BE2C (cell line): ENCODE results near the gene C10orf105.

Source experiments
- DNase-seq: peaks from one replicate; pipeline ENCODE4 v3.0.0-alpha.2; 2020
- H3K27me3 ChIP-seq: fragments of 250-450 bp; sonication (Bioruptor Pico); 2 replicates; pipeline ENCODE4 v1.5.1; 2020; ENCODE audit warnings: mild to moderate bottlenecking
- H3K36me3 ChIP-seq: fragments of 250-450 bp; sonication (Bioruptor Pico); 2 replicates; pipeline ENCODE4 v1.5.1; 2020; ENCODE audit warnings: mild to moderate bottlenecking
- H3K4me1 ChIP-seq: fragments of 250-450 bp; sonication (Bioruptor Pico); 2 replicates; pipeline ENCODE4 v1.5.1; 2020
- H3K4me3 ChIP-seq: 2 replicates; pipeline ENCODE4 v1.5.1; 2011; ENCODE audit warnings: low read depth, low read length
- H3K9me3 ChIP-seq: fragments of 250-450 bp; sonication (Bioruptor Pico); 2 replicates; pipeline ENCODE4 v1.5.1; 2020
- CTCF ChIP-seq: IDR thresholded peaks from 2 replicates; pipeline ENCODE4 v1.5.1; 2012; ENCODE audit warnings: mild to moderate bottlenecking, low read depth, low read length

Gene C10orf105

GRCh38 chr10:71752391-71753090 is 33.0 kb upstream of the C10orf105 start:
- Histone ChIP-seq H3K4me3 (no peak overlapping the region), H3K27me3 (no peaks in the 10 kb centered on the region), H3K4me1 (no peaks in the 10 kb centered on the region), H3K36me3 (no peaks in the 10 kb centered on the region), H3K9me3 (no peaks in the 10 kb centered on the region)
- no peak for TF ChIP-seq CTCF
- no peak for DNase-seq

- no peaks in the 10 kb centered on the region for H3K27me3 ChIP-seq
- no peak for TF ChIP-seq CTCF
- no peaks in the 10 kb centered on the region for H3K9me3 ChIP-seq
- no peaks in the 10 kb centered on the region for H3K4me1 ChIP-seq
- DNase-seq, result no peak
- no peaks in the 10 kb centered on the region for H3K36me3 ChIP-seq
- H3K4me3 ChIP-seq, result no peak overlapping the region
Measured at GRCh38 chr10:71751515-71752224, 32.1 kb upstream of the C10orf105 start.

GRCh38 chr10:71750986-71751385 is 31.4 kb upstream of the C10orf105 start:
- Histone ChIP-seq H3K36me3 (no peaks in the 10 kb centered on the region), H3K9me3 (no peaks in the 10 kb centered on the region), H3K4me1 (no peaks in the 10 kb centered on the region; the same call in 1 of the 2 replicates), H3K4me3 (no peak overlapping the region), H3K27me3 (no peaks in the 10 kb centered on the region)
- DNase-seq, result no peak
- TF ChIP-seq CTCF, result no peak

GRCh38 chr10:71750124-71750841 is 30.7 kb upstream of the C10orf105 start:
- Histone ChIP-seq H3K27me3 (no peaks in the 10 kb centered on the region), H3K9me3 (no peaks in the 10 kb centered on the region), H3K4me3 (no peak overlapping the region), H3K36me3 (no peaks in the 10 kb centered on the region), H3K4me1 (no peaks in the 10 kb centered on the region; the same call in 1 of the 2 replicates)
- TF ChIP-seq CTCF, result no peak
- DNase-seq, result no peak

- no peak for TF ChIP-seq CTCF
- Histone ChIP-seq H3K4me1 (no peaks in the 10 kb centered on the region; the same call in 1 of the 2 replicates), H3K4me3 (no peak overlapping the region), H3K27me3 (no peaks in the 10 kb centered on the region), H3K9me3 (no peaks in the 10 kb centered on the region), H3K36me3 (no peaks in the 10 kb centered on the region)
- DNase-seq, result no peak
Measured at GRCh38 chr10:71749396-71749795, 29.8 kb upstream of the C10orf105 start.
